ENCODE measurements around the gene METTL16. TPM values are rescaled to one million over a fixed set of nuclear protein-coding genes. Genes with fewer than 3 reads are reported as not detected.

The METTL16 gene
- total RNA-seq, 6 experiments from 2014 or later = 21.7 to 25.7 (median 24.1) TPM

GRCh38 chr17:2410951-2411350, 100.7 kb downstream of the METTL16 start:
- H3K27ac Mint-ChIP-seq = no peak overlapping the region; the same call in 1 of the 2 replicates
- no peak overlapping the region for H3K4me3 Mint-ChIP-seq
- peaks cover 7% of the 10 kb centered on the region; the same call in 1 of the 2 replicates for H3K36me3 Mint-ChIP-seq (ENCODE audit: low read depth)
- DNase-seq = no peak
- peaks cover 20% of the 10 kb centered on the region for H3K4me1 Mint-ChIP-seq (ENCODE audit: low read depth)
- TF ChIP-seq, protein P1, sequence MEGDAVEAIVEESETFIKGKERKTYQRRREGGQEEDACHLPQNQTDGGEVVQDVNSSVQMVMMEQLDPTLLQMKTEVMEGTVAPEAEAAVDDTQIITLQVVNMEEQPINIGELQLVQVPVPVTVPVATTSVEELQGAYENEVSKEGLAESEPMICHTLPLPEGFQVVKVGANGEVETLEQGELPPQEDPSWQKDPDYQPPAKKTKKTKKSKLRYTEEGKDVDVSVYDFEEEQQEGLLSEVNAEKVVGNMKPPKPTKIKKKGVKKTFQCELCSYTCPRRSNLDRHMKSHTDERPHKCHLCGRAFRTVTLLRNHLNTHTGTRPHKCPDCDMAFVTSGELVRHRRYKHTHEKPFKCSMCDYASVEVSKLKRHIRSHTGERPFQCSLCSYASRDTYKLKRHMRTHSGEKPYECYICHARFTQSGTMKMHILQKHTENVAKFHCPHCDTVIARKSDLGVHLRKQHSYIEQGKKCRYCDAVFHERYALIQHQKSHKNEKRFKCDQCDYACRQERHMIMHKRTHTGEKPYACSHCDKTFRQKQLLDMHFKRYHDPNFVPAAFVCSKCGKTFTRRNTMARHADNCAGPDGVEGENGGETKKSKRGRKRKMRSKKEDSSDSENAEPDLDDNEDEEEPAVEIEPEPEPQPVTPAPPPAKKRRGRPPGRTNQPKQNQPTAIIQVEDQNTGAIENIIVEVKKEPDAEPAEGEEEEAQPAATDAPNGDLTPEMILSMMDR (IDR thresholded peaks at IDR 0.05) = peak; percentile 26; the same call in 1 of the 2 replicates
- H3K27me3 Mint-ChIP-seq (ENCODE audit: insufficient read depth) = peaks cover 3% of the 10 kb centered on the region; the same call in 1 of the 2 replicates
- H3K9me3 Mint-ChIP-seq = no peaks in the 10 kb centered on the region

DNA sequence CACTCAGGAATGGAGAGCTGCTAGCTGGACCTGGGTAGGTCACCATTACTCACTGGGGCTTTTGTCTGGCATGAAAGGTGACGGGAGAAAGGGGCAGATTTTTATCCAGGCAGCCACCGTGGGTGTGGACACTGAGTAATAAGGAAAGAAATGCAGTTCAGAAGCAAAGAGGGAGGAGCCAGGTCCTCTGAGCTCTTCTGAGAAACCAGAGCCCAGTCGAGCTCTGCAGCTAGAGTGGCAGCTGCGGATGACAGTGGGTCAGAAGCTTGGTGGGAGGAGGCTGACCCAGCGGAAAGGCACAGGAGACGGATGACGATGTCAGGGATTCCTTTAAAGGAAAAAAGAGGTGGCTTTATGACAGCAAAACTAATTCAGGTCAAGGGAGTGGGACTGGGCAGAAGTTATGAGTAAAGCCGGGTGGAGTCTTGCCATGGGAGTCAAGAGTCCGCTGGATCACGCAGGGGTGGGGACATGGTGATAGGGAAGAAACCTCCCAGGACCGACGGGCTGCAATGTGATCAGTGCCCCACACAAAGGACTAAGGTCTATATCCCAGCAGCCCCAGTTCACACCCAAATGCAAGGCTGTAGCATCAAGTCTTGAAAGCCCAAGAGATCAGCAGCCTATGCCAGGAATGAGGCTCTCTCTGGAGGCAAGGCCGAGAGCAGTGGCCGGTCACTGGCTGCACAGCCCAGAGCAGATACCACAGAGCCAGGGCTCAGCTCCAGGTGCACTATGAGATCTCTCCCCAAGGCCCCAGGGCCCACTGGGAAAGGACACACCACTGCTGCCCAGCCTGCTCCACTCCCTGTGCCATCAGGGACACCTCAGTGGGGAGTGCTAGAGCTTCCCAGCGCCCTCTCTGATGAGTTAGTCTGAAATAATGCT, 104.5 kb downstream of the METTL16 start:
- Mint-ChIP-seq H3K4me1 (ENCODE audit: low read depth) (peaks cover 58% of the 10 kb centered on the region), H3K27ac (peak overlapping the region; percentile 99), H3K9me3 (no peaks in the 10 kb centered on the region), H3K4me3 (peak overlapping the region; percentile 81), H3K36me3 (ENCODE audit: low read depth) (peaks cover 13% of the 10 kb centered on the region; the same call in 1 of the 2 replicates), H3K27me3 (ENCODE audit: insufficient read depth) (no peaks in the 10 kb centered on the region)
- TF ChIP-seq, protein P1 (IDR thresholded peaks at IDR 0.05) = no peak
- peak; percentile 97 for DNase-seq

- TF ChIP-seq, protein P1 (IDR thresholded peaks at IDR 0.05) = no peak
Observed at GRCh38 chr17:2406271-2406902, 105.3 kb downstream of the METTL16 start.

GRCh38 chr17:2405247-2405926, 106.3 kb downstream of the METTL16 start:
- Mint-ChIP-seq H3K9me3 (no peaks in the 10 kb centered on the region), H3K4me3 (peak overlapping the region; percentile 69), H3K27ac (peak overlapping the region; percentile 99), H3K36me3 (ENCODE audit: low read depth) (peaks cover 5% of the 10 kb centered on the region; the same call in 1 of the 2 replicates), H3K27me3 (ENCODE audit: insufficient read depth) (peaks cover 4% of the 10 kb centered on the region; the same call in 1 of the 2 replicates), H3K4me1 (ENCODE audit: low read depth) (peaks cover 58% of the 10 kb centered on the region)
- DNase-seq = peak; percentile 88
- TF ChIP-seq, protein P1 (IDR thresholded peaks at IDR 0.05) = no peak; the same call in 1 of the 2 replicates

More at GRCh38 chr17:2406271-2406902, 105.3 kb downstream of the METTL16 start:
- H3K4me1 Mint-ChIP-seq (ENCODE audit: low read depth) = peaks cover 58% of the 10 kb centered on the region
- peaks cover 13% of the 10 kb centered on the region; the same call in 1 of the 2 replicates for H3K36me3 Mint-ChIP-seq (ENCODE audit: low read depth)
- H3K4me3 Mint-ChIP-seq = peak overlapping the region; percentile 81
- peaks cover under 1% of the 10 kb centered on the region; the same call in 1 of the 2 replicates for H3K27me3 Mint-ChIP-seq (ENCODE audit: insufficient read depth)
- no peaks in the 10 kb centered on the region for H3K9me3 Mint-ChIP-seq
- no peak for DNase-seq
- H3K27ac Mint-ChIP-seq = peak overlapping the region; percentile 99

- peak overlapping the region; percentile 99 for H3K4me3 Mint-ChIP-seq
- peaks cover 5% of the 10 kb centered on the region; the same call in 1 of the 2 replicates for H3K36me3 Mint-ChIP-seq (ENCODE audit: low read depth)
- TF ChIP-seq, protein P1 (IDR thresholded peaks at IDR 0.05) = no peak
- DNase-seq = no peak
- H3K27ac Mint-ChIP-seq = peak overlapping the region; percentile 88
- no peaks in the 10 kb centered on the region for H3K9me3 Mint-ChIP-seq
- H3K4me1 Mint-ChIP-seq (ENCODE audit: low read depth) = peaks cover 71% of the 10 kb centered on the region
- H3K27me3 Mint-ChIP-seq (ENCODE audit: insufficient read depth) = peaks cover 9% of the 10 kb centered on the region
Observed at GRCh38 chr17:2403044-2403443, 108.6 kb downstream of the METTL16 start.

All from HFFc6 (cell line).